GM21360 (cell line): ENCODE data around the gene CEBPA.
"Not testable (repeated sequence)": the region's sequence is repeated elsewhere in the genome, so short reads cannot be mapped to it uniquely, and the experiment has no call there.

Source experiments
- ATAC-seq: cut with Tn5 transposase; IDR thresholded peaks from one replicate; pipeline ENCODE4 v1.9.1; 2021; ENCODE audit warnings: mild to moderate bottlenecking, moderate library complexity; ENCODE audit not compliant: unreplicated experiment

The CEBPA gene

GRCh38 chr19:33301144-33301899 lies 1.0 kb downstream of the CEBPA start:
- no peak for ATAC-seq

- no peak for ATAC-seq
Measured at GRCh38 chr19:33300894-33301143, 1.5 kb downstream of the CEBPA start.

GRCh38 chr19:33300009-33300893 lies 2.1 kb downstream of the CEBPA start:
- ATAC-seq: no peak

GRCh38 chr19:33299051-33299688 lies 3.2 kb downstream of the CEBPA start:
- ATAC-seq: no peak

- ATAC-seq: no peak
Measured at GRCh38 chr19:33298146-33298911, 4.0 kb downstream of the CEBPA start.

GRCh38 chr19:33297401-33298145 lies 4.8 kb downstream of the CEBPA start:
- ATAC-seq: no peak

GRCh38 chr19:33296488-33296971 lies 5.8 kb downstream of the CEBPA start:
- ATAC-seq: no peak

- ATAC-seq: no peak
Measured at GRCh38 chr19:33295621-33296487, 6.5 kb downstream of the CEBPA start.

- not testable (repeated sequence) for ATAC-seq
Measured at GRCh38 chr19:33295046-33295445, 7.3 kb downstream of the CEBPA start.

- ATAC-seq: no peak
Measured at GRCh38 chr19:33294058-33294798, 8.1 kb downstream of the CEBPA start.

- ATAC-seq: no peak
Measured at GRCh38 chr19:33293255-33294057, 8.9 kb downstream of the CEBPA start.

GRCh38 chr19:33292595-33293254 lies 9.6 kb downstream of the CEBPA start:
- ATAC-seq: no peak

- ATAC-seq: no peak
Measured at GRCh38 chr19:33291623-33292534, 10.5 kb downstream of the CEBPA start.

GRCh38 chr19:33290956-33291622 lies 11.2 kb downstream of the CEBPA start:
- no peak for ATAC-seq

GRCh38 chr19:33290082-33290815 lies 12.1 kb downstream of the CEBPA start:
- ATAC-seq: no peak
